ENCODE measurements around the gene ADGRA1.

The ADGRA1 gene

DNA sequence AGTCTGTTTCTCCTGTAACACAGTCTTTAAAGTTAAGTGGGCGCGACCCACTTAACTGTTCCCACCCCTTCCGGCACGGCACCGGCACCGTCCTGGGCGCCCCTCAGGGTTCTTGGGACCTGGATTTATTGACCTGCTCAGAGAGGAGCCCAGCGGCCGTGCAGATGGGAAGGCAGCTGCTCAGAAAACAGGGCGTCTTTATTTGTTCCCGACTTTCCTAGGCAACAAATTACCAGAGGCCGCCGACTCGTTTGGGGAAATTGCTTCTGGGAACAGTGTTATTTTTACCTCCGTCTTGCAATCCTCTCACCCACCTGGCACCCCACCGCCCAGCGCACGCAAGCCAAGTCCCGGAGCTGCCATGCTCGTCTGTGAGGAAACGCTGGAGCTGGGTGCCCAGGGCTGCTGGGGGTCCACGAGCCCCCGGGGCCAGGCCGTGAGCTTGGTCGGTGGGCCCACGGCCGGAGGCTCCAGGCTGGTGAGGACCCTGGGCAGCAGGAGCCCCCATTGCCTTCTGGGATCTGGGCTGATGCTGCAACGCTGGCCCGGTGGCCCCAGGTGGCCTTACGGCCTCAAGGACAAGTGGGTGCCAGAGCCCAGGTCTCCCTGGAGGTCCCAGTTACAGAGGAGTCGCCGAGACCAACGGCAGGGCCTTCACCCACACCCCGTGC is 14.9 kb upstream of the ADGRA1 start:
- TF ChIP-seq, protein P1, sequence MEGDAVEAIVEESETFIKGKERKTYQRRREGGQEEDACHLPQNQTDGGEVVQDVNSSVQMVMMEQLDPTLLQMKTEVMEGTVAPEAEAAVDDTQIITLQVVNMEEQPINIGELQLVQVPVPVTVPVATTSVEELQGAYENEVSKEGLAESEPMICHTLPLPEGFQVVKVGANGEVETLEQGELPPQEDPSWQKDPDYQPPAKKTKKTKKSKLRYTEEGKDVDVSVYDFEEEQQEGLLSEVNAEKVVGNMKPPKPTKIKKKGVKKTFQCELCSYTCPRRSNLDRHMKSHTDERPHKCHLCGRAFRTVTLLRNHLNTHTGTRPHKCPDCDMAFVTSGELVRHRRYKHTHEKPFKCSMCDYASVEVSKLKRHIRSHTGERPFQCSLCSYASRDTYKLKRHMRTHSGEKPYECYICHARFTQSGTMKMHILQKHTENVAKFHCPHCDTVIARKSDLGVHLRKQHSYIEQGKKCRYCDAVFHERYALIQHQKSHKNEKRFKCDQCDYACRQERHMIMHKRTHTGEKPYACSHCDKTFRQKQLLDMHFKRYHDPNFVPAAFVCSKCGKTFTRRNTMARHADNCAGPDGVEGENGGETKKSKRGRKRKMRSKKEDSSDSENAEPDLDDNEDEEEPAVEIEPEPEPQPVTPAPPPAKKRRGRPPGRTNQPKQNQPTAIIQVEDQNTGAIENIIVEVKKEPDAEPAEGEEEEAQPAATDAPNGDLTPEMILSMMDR (IDR thresholded peaks at IDR 0.05; ENCODE audit: insufficient read depth, low read depth, low read length, missing control alignments) = no peak
- DNase-seq (ENCODE audit: low read depth) = no peak
- H3K4me3 ChIP-seq (ENCODE audit: low read depth, low read length) = no peak overlapping the region

DNA sequence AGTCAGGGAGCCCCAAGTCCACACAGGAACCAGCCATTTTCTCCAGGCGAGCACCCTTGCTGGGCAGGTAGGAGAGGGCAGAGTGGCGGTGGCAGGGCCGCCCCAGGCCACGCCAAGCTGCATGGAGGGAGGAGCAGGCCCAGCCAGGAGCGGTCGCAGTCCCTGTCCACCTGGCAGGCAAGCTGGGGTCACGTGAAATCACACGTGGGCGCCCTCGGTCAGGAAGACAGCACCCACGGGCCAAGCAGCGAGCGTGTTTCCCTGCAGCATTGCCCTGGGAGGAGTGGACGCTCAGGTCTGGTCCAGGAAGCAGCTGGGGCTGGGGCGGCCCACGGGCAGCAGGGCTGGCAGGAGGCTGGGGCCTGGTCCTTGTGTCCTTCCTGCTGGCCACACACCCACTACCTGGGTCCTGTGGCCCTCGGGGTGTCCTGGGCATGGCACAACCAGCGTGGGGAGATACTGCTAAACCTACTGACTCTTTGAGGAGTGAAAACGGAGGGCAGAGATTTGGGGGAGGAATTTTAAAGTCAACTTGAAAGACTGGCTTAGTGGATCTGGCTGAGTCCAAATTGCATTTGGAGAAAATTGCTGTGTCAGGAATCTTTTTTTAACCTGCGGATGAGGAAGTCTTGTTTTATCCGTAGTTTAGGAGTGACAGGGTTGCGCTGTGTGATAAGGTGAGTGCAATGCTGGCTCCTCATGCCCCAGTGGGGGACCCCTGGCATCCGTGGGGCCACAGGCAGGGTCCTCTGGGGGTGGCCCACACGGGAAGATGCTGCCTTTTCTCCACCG is 12.2 kb upstream of the ADGRA1 start:
- TF ChIP-seq, protein P1 (IDR thresholded peaks at IDR 0.05; ENCODE audit: insufficient read depth, low read depth, low read length, missing control alignments) = no peak
- H3K4me3 ChIP-seq (ENCODE audit: low read depth, low read length) = no peak overlapping the region
- no peak for DNase-seq (ENCODE audit: low read depth)

DNA sequence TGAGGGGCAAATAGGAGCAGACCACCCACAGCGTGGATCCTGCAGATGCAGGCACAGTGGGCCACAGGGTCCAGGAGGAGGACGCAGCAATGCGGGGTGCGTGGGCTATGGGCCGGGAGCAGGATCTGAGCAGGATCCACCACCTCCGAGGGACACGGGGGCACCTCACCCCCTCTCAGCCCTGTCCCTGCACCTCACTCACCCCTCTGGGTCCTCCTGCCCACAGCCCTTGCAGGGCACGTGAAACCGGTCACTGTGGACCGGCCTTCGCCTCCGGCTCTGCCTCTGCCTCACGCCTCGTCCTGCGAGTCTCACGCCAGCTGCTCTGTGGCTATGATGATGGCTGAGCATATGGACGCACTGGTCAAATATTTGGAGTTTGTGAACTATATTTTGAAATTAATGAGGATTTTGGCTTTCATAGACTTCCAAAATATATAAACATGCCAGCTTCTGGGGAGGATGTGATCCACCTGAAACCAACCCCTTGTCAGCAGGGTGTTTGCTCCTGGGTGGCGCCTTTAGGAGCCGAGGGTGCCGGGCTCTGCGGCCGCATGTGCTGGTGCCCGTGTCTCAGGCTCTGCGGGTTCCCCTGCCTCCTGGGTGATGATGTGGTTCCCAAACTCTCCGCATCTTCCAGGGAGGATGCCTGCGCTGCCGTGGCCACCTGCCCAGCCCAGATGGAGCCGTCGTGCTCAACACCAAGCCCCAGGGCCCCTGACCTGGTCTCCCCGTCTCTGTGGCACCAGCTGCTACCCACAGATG is 11.3 kb upstream of the ADGRA1 start:
- no peak for DNase-seq (ENCODE audit: low read depth)
- TF ChIP-seq, protein P1 (IDR thresholded peaks at IDR 0.05; ENCODE audit: insufficient read depth, low read depth, low read length, missing control alignments) = no peak
- no peak overlapping the region for H3K4me3 ChIP-seq (ENCODE audit: low read depth, low read length)

DNA sequence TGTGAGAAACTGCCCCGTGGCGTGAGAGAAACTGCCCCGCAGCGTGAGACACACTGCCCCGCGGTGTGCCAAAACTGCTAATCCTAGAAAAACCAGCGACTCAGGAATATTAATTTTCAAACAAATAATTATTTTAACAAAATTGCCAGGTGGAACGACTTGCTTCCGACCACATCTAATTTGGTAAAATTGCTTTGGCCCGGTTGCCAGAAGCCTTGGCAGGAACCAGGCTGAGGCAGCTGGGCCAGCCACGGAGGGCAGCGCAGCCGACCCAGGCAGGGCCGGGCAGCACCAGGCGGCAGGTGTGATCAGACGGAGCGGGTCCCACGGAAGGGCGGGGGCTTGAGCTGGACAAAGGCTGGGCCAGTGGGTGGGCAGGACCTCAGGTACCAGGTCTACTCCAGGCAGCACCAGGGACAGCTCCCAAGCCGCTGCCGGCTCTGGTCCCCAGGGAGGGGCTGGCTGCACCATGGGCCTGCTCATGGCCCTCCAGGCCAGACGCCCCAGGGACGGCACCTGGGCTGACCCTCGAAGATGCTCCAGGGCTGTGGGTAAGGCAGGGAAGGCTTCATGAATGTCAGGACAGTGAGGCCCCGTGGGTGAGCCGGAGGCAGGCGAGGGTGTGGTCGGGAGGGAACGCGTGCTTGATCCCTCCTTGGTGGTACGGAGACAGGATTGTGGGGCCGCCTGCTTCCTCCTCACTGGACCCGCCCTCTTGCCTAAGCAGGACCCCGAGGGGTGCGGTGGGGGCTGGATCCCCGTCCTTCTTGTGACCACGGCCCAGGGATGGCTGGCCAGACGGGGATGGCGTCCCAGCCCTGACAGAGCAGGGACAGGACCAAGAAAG is 7.7 kb upstream of the ADGRA1 start:
- no peak overlapping the region for H3K4me3 ChIP-seq (ENCODE audit: low read depth, low read length)
- TF ChIP-seq, protein P1 (IDR thresholded peaks at IDR 0.05; ENCODE audit: insufficient read depth, low read depth, low read length, missing control alignments) = no peak
- DNase-seq (ENCODE audit: low read depth) = no peak

DNA sequence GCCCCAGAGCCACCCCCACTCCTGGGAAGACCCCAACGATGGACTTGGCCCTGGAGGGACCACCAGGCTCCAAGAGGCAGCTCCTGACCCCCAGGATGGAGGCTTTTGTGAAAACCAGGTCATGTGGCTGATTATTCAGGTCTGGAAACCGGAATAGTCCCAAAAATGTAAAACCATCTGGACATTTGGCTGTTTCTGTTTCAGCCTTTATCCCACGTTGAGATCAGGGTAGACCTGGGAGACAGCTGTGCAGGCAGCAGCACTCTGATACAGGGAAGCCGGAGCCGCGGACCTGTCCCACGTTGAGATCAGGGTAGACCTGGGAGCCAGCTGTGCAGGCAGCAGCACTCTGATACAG is 7.1 kb upstream of the ADGRA1 start:
- H3K4me3 ChIP-seq (ENCODE audit: low read depth, low read length) = no peak overlapping the region
- no peak for DNase-seq (ENCODE audit: low read depth)
- TF ChIP-seq, protein P1 (IDR thresholded peaks at IDR 0.05; ENCODE audit: insufficient read depth, low read depth, low read length, missing control alignments) = no peak

DNA sequence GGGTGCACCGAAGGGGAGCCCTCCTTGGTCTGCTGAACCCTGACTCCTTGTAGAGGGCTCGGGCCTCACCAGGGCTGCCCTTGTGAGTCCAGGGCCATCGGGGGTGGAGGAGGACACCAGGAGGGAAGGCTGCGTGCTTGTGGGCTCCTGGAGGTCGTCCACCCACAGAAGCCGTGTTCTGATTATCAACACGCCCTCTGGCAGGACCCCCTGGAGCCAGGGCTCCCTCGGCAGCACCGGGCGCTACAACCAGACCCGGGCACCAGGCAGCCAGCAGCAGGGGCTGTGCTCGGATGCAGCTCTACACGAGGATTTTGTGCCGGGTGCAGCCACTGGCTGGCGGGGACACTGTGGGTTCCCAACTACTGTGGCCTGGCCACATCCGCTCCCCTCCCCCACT is 6.1 kb upstream of the ADGRA1 start:
- no peak overlapping the region for H3K4me3 ChIP-seq (ENCODE audit: low read depth, low read length)
- DNase-seq (ENCODE audit: low read depth) = no peak
- TF ChIP-seq, protein P1 (IDR thresholded peaks at IDR 0.05; ENCODE audit: insufficient read depth, low read depth, low read length, missing control alignments) = no peak
